ENCODE measurements around the gene GNAO1. TPM values are rescaled to one million over a fixed set of nuclear protein-coding genes. Genes with fewer than 3 reads are reported as not detected.
A peak's percentile ranks its signal among the peaks of the same experiment; 100 is the strongest.

GNAO1 gene
- total RNA-seq, 1 experiment from 2014 or later = not detected

- intact Hi-C loops (cut with micrococcal nuclease) = no loop called here
- Histone ChIP-seq H3F3A (ENCODE audit: low read length, unreplicated experiment) (no peaks in the 10 kb centered on the region), H3K79me2 (ENCODE audit: low read length) (no peaks in the 10 kb centered on the region), H3K9me3 (ENCODE audit: low read length) (no peaks in the 10 kb centered on the region), H3K4me1 (ENCODE audit: insufficient read depth, low read length) (no peaks in the 10 kb centered on the region), H3K9me2 (replicated peaks; ENCODE audit: low read length) (no peaks in the 10 kb centered on the region), H3K9ac (ENCODE audit: low read length) (no peak overlapping the region), H3K4me2 (ENCODE audit: low read length) (no peak overlapping the region), H3K4me3 (ENCODE audit: low read length) (no peak overlapping the region), H3K27me3 (ENCODE audit: low read length) (peaks cover under 1% of the 10 kb centered on the region; the same call in 1 of the 2 replicates), H3K27ac (ENCODE audit: low read length) (no peak overlapping the region), H4K20me1 (ENCODE audit: low read length) (no peaks in the 10 kb centered on the region), H3K36me3 (ENCODE audit: low read depth, low read length) (no peaks in the 10 kb centered on the region), H2AFZ (ENCODE audit: low read length) (no peak overlapping the region)
- no peak for ATAC-seq
- ChIA-PET POLR2A (ENCODE audit: unreplicated experiment) (no interaction called here), CTCF (no interaction called here)
- TF ChIP-seq EZH2 (IDR thresholded peaks at IDR 0.05; ENCODE audit: low read length, unreplicated experiment) = no peak
- no peak for TF ChIP-seq EZH2phosphoT487 (IDR thresholded peaks at IDR 0.05; ENCODE audit: borderline replicate concordance, low read length)
- no peak for TF ChIP-seq CTCF (conservative IDR thresholded peaks at IDR 0.05; ENCODE audit: low read depth, low read length)
- DNase-seq = no peak
- BruUV-seq (replicated peaks) = no TSS peak
Observed at GRCh38 chr16:56279914-56280313, 88.6 kb downstream of the GNAO1 start.

- POLR2A ChIA-PET (ENCODE audit: unreplicated experiment) = no interaction called here
- DNase-seq = peak; percentile 24
- intact Hi-C loops (cut with micrococcal nuclease) = no loop called here
- no TSS peak for BruUV-seq (replicated peaks)
- TF ChIP-seq EZH2 (IDR thresholded peaks at IDR 0.05; ENCODE audit: low read length, unreplicated experiment) (no peak), CTCF (conservative IDR thresholded peaks at IDR 0.05; ENCODE audit: low read depth, low read length) (peak; percentile 50)
- no peak overlapping the region for H2AFZ ChIP-seq (ENCODE audit: low read length)
- H3K4me1 ChIP-seq (ENCODE audit: insufficient read depth, low read length) = no peaks in the 10 kb centered on the region
- no peaks in the 10 kb centered on the region for H3K27me3 ChIP-seq (ENCODE audit: low read length)
- no peaks in the 10 kb centered on the region for H3K79me2 ChIP-seq (ENCODE audit: low read length)
- CTCF ChIA-PET = no interaction called here
- H4K20me1 ChIP-seq (ENCODE audit: low read length) = no peaks in the 10 kb centered on the region
- H3K9me2 ChIP-seq (replicated peaks; ENCODE audit: low read length) = no peaks in the 10 kb centered on the region
- H3F3A ChIP-seq (ENCODE audit: low read length, unreplicated experiment) = no peaks in the 10 kb centered on the region
- no peak overlapping the region for H3K4me2 ChIP-seq (ENCODE audit: low read length)
- H3K9ac ChIP-seq (ENCODE audit: low read length) = no peak overlapping the region
- no peaks in the 10 kb centered on the region for H3K36me3 ChIP-seq (ENCODE audit: low read depth, low read length)
- H3K9me3 ChIP-seq (ENCODE audit: low read length) = no peaks in the 10 kb centered on the region
- peak; percentile 35; the same call in 1 of the 2 replicates for ATAC-seq
- H3K27ac ChIP-seq (ENCODE audit: low read length) = no peak overlapping the region
- H3K4me3 ChIP-seq (ENCODE audit: low read length) = no peak overlapping the region
Observed at GRCh38 chr16:56281249-56281805, 90.0 kb downstream of the GNAO1 start.

DNA sequence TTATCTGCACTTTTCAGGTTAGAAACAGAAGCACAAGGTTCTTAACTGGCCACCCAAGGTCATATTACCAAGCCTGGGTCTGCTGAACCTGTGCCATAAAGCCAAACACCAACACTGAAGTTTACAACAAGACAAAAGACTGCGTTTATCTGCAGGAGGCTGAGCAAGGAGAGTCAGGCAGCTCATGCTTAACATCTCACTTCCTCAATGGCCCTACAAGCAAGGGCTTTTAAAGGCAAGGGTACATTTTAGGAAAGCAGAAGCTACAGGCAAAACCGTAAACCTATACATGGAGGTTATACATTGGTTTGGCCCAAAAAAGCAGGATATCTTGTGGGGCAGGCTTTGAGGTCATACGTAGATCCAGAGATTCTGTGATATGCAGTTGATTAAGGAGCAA lies 91.2 kb downstream of the GNAO1 start:
- Histone ChIP-seq H3K36me3 (ENCODE audit: low read depth, low read length) (no peaks in the 10 kb centered on the region), H4K20me1 (ENCODE audit: low read length) (no peaks in the 10 kb centered on the region), H3K4me2 (ENCODE audit: low read length) (no peak overlapping the region), H3K9me2 (replicated peaks; ENCODE audit: low read length) (no peaks in the 10 kb centered on the region), H3K4me1 (ENCODE audit: insufficient read depth, low read length) (no peaks in the 10 kb centered on the region), H3K4me3 (ENCODE audit: low read length) (no peak overlapping the region), H3F3A (ENCODE audit: low read length, unreplicated experiment) (no peaks in the 10 kb centered on the region), H3K27ac (ENCODE audit: low read length) (no peak overlapping the region), H2AFZ (ENCODE audit: low read length) (no peak overlapping the region), H3K79me2 (ENCODE audit: low read length) (no peaks in the 10 kb centered on the region), H3K9ac (ENCODE audit: low read length) (no peak overlapping the region), H3K9me3 (ENCODE audit: low read length) (no peaks in the 10 kb centered on the region), H3K27me3 (ENCODE audit: low read length) (no peaks in the 10 kb centered on the region)
- no peak for TF ChIP-seq EZH2phosphoT487 (IDR thresholded peaks at IDR 0.05; ENCODE audit: borderline replicate concordance, low read length)
- CTCF ChIA-PET = no interaction called here
- POLR2A ChIA-PET (ENCODE audit: unreplicated experiment) = no interaction called here
- BruUV-seq (replicated peaks) = no TSS peak
- intact Hi-C loops (cut with micrococcal nuclease) = no loop called here
- DNase-seq = no peak
- ATAC-seq = no peak

Data from PC-3 (cell line).